ELF-1 (cell line): ENCODE data around the gene TUFM.
"Not testable (repeated sequence)": the region's sequence is repeated elsewhere in the genome, so short reads cannot be mapped to it uniquely, and the experiment has no call there.

ENCODE experiments used
- DNase-seq: peaks from one replicate; pipeline ENCODE4 v3.0.0-alpha.2; 2016; ENCODE audit warnings: low read depth, low spot score

TUFM gene

DNA sequence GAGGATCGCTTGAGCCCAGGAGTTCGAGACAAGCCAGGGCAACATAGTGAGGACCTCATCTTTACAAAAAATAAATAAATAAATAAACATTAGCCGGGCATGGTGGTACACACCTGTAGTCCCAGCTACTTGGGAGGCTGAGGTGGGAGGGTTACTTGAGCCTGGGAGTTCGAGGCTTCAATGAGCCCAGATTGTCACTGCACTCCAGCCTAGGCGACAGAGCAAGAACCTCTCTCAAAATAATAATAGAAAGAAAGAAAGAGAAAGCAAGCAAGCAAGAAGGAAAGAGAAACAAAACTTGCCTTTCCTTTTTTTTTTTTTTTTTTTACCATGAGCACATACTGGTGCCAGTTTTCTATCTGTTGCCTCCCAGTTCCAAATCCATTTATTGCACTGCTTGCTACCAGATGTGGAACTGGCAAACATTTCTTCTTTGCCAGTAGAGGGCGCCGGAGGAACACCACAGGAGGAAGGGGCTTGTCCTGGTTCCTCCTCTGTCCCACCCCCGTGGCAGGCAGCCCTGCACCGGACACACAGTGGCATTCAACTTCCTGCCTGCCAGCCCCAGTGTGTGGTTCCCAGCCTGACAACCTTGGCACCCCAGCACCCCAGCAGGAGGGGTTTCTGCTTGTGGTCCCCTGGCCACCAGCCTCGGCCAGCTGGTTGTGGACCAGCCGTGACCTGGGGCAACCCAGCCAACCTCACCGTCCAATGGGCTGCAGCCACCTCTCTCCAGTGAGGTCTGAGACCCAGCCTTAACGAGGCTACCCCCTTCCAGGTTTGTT lies 43.7 kb downstream of the TUFM start:
- DNase-seq = not testable (repeated sequence)
